ENCODE measurements around the gene SPATA13.

- TF ChIP-seq BACH2 (CRISPR knock-in tag; IDR thresholded peaks at IDR 0.05; ENCODE audit: borderline replicate concordance), result no peak
- no peak for TF ChIP-seq PATZ1 (CRISPR knock-in tag; IDR thresholded peaks at IDR 0.05; ENCODE audit: borderline replicate concordance)
- TF ChIP-seq RARB (CRISPR knock-in tag; IDR thresholded peaks at IDR 0.05), result no peak
- no peak for TF ChIP-seq ZFP30 (CRISPR knock-in tag; IDR thresholded peaks at IDR 0.05)
- no peak for TF ChIP-seq OSR1 (CRISPR knock-in tag; IDR thresholded peaks at IDR 0.05)
- TF ChIP-seq CREB5 (CRISPR knock-in tag; IDR thresholded peaks at IDR 0.05; ENCODE audit: low read depth), result no peak
- no peak for TF ChIP-seq ZNF70 (CRISPR knock-in tag; IDR thresholded peaks at IDR 0.05)
- TF ChIP-seq ZC3H10 (CRISPR knock-in tag; IDR thresholded peaks at IDR 0.05), result no peak
- TF ChIP-seq GLIS3 (CRISPR knock-in tag; IDR thresholded peaks at IDR 0.05), result no peak
- no peak for TF ChIP-seq ARNTL (CRISPR knock-in tag; IDR thresholded peaks at IDR 0.05; ENCODE audit: borderline replicate concordance, low read depth)
- no peak for TF ChIP-seq CSDC2 (CRISPR knock-in tag; IDR thresholded peaks at IDR 0.05)
- TF ChIP-seq TCF4 (CRISPR knock-in tag; IDR thresholded peaks at IDR 0.05; ENCODE audit: borderline replicate concordance), result no peak
- no peak for TF ChIP-seq ZNF565 (CRISPR knock-in tag; conservative IDR thresholded peaks at IDR 0.05; ENCODE audit: low read depth)
Measured at GRCh38 chr13:24215732-24216131, 55.2 kb downstream of the SPATA13 start.

All from SK-N-SH treated with all-trans-retinoic acid at 6 μM for 48 hours (cell line).